BJ (cell line): ENCODE measurements around the gene OR9G1. TPM values are rescaled to one million over a fixed set of nuclear protein-coding genes. Genes with fewer than 3 reads are reported as not detected.

Source experiments
- CTCF ChIA-PET: fragments of 350-600 bp; formaldehyde crosslinking; extraction: SDS; loops from one replicate; lab custom pipeline; 2021; ENCODE audit warnings: antibody characterized with exemption, inconsistent platforms; lab: Yijun Ruan, JAX
- POLR2A ChIA-PET: fragments of 300-600 bp; sonication (Branson Sonifier 250); formaldehyde crosslinking; extraction: SDS; loops from one replicate; lab custom pipeline; 2021; ENCODE audit warnings: antibody characterized with exemption; lab: Charles Lee
- DNase-seq: peaks from one replicate; pipeline ENCODE4 v3.0.0-alpha.2; 2011; ENCODE audit warnings: low read depth
- H3K27me3 ChIP-seq: 2 replicates; pipeline ENCODE4 v1.6.0; 2011; ENCODE audit warnings: low read length; ENCODE audit not compliant: control insufficient read depth, insufficient read depth
- H3K36me3 ChIP-seq: 2 replicates; pipeline ENCODE4 v1.5.1; 2011; ENCODE audit warnings: low read length; ENCODE audit not compliant: control insufficient read depth, insufficient read depth
- H3K4me3 ChIP-seq: 2 replicates; pipeline ENCODE4 v1.5.1; 2011; ENCODE audit warnings: low read depth, mild to moderate bottlenecking, control low read depth, low read length
- polyA plus RNA-seq: library from polyadenylated mRNA; depleted of rRNA; stranded (reverse); fragments of >200 nt; gene quantifications from 2 replicates; pipeline ENCODE4 v1.2.3, GENCODE V29; 2011; rRNA removed
- small RNA-seq: library from RNA; depleted of rRNA; stranded (forward); fragments of <200 nt; gene quantifications from one replicate; pipeline ENCODE3, GENCODE V24; 2012; ENCODE audit warnings: low replicate concordance, low read depth; ENCODE audit not compliant: insufficient read length
- TF ChIP-seq, protein P1 (sequence below): IDR thresholded peaks from 2 replicates; pipeline ENCODE4 v1.5.1; 2011; ENCODE audit warnings: low read depth, mild to moderate bottlenecking, control low read depth, inconsistent platforms, low read length, moderate library complexity; ENCODE audit not compliant: insufficient read depth

Gene OR9G1
- polyA plus RNA-seq, 1 experiment = not detected

GRCh38 chr11:56748597-56748996 is 49.7 kb downstream of the OR9G1 start, which contains the start of gene OR9G4:
TSS of gene OR9G4 (minus strand) at chr11:56748697. CDS start at chr11:56743766, 4,931 bp downstream.
- H3K36me3 ChIP-seq = no peaks in the 10 kb centered on the region
- DNase-seq = no peak
- H3K4me3 ChIP-seq = no peak within 1 kb of the TSS
- POLR2A ChIA-PET = no interaction called here
- TF ChIP-seq, protein P1, sequence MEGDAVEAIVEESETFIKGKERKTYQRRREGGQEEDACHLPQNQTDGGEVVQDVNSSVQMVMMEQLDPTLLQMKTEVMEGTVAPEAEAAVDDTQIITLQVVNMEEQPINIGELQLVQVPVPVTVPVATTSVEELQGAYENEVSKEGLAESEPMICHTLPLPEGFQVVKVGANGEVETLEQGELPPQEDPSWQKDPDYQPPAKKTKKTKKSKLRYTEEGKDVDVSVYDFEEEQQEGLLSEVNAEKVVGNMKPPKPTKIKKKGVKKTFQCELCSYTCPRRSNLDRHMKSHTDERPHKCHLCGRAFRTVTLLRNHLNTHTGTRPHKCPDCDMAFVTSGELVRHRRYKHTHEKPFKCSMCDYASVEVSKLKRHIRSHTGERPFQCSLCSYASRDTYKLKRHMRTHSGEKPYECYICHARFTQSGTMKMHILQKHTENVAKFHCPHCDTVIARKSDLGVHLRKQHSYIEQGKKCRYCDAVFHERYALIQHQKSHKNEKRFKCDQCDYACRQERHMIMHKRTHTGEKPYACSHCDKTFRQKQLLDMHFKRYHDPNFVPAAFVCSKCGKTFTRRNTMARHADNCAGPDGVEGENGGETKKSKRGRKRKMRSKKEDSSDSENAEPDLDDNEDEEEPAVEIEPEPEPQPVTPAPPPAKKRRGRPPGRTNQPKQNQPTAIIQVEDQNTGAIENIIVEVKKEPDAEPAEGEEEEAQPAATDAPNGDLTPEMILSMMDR = no peak
- CTCF ChIA-PET = no interaction called here
- no peaks in the 10 kb centered on the region for H3K27me3 ChIP-seq

GRCh38 chr11:56750190-56750589 is 51.3 kb downstream of the OR9G1 start:
- CTCF ChIA-PET = no interaction called here
- H3K27me3 ChIP-seq = no peaks in the 10 kb centered on the region
- no peaks in the 10 kb centered on the region for H3K36me3 ChIP-seq
- DNase-seq = no peak
- POLR2A ChIA-PET = no interaction called here
- no peak overlapping the region for H3K4me3 ChIP-seq
- TF ChIP-seq, protein P1 = no peak

DNA sequence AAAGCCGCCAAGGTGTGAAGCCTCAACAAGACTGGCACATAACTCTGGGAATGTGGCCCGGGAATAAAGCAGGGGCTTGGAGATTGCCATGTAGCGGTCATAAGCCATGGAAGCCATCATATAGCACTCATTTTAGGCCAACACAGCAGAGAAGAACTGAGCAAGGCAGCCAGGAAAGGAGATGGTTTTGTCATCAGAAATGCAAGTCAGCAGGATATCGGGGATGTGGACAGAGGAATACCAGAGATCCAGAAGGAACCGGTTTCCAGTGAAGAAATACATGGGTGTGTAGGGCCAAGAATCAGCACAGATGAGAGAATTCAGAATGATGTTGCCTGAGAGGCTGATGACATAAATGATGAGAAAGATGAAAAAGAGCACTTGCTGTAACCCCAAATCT is 52.6 kb downstream of the OR9G1 start:
- DNase-seq = no peak
- ChIA-PET CTCF (no interaction called here), POLR2A (no interaction called here)
- TF ChIP-seq, protein P1 = no peak
- Histone ChIP-seq H3K4me3 (no peak overlapping the region), H3K36me3 (no peaks in the 10 kb centered on the region), H3K27me3 (no peaks in the 10 kb centered on the region)

Small RNAs within 50 kb of the gene (small RNA-seq; reads per million reads assigned to genes)
- gene AP001803.1 = not detected
- not detected for gene AP004245.1
- gene MIR6128 = not detected

Other genes starting within 250 kb of the OR9G1 start
- not detected in 2 replicates for gene OR5M3, start 225.7 kb upstream of the OR9G1 start, polyA plus RNA-seq
- gene OR5M8, start 207.7 kb upstream of the OR9G1 start, polyA plus RNA-seq = not detected in 2 replicates
- gene OR5M11, start 155.8 kb upstream of the OR9G1 start, polyA plus RNA-seq = not detected in 2 replicates
- not detected in 2 replicates for gene OR5M10, start 121.4 kb upstream of the OR9G1 start, polyA plus RNA-seq
- gene OR5M1, start 84.2 kb upstream of the OR9G1 start, polyA plus RNA-seq = not detected in 2 replicates
- not detected in 2 replicates for gene OR5AP2, start 56.7 kb upstream of the OR9G1 start, polyA plus RNA-seq
- not detected in 2 replicates for gene OR5AR1, start 35.4 kb upstream of the OR9G1 start, polyA plus RNA-seq
- not detected in 2 replicates for gene OR9G4, start 49.6 kb downstream of the OR9G1 start, polyA plus RNA-seq